C4-2B (cell line): Measurements from ENCODE around the gene ANKLE1.

Experiments
- ZFX ChIP-seq: fragments of 450-650 bp; IDR thresholded peaks from 2 replicates; pipeline ENCODE4 v1.6.1; 2017
- TF ChIP-seq, protein P1 (sequence below): fragments of 450-650 bp; conservative IDR thresholded peaks from 2 replicates; pipeline ENCODE4 v1.5.1; 2017; ENCODE audit warnings: mild to moderate bottlenecking

DNA sequence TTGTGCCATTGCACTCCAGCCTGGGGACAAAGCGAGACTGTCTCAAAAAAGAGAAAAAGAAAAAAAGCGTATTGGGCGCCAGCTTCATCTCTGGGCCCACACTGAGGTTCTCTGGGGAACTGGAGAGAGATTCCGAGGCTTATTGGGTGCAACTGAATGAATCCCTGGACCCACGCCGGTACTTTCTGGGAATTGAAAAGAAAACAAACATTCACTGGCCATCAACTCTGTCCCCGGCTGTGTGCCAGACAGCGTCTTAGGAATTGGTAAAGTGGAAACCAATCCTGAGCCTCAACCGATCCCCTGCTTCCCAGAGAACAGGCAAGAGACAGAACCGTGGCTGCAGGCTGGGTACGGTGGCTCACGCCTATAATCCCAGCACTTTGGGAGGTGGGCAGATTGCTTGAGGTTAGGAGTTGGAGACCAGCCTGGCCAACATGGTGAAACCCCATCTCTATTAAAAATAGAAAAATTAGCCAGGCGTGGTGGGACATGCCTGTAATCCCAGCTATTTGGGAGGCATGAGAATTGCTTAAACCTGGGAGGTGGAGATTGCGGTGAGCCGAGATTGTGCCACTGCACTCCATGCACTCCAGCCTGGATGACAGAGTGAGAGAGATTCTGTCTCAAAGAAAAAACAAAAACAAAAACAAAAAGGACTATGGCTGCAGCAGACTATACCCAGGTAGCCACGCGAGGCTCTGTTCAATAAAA is 44.3 kb downstream of the ANKLE1 start:
- TF ChIP-seq, protein P1, sequence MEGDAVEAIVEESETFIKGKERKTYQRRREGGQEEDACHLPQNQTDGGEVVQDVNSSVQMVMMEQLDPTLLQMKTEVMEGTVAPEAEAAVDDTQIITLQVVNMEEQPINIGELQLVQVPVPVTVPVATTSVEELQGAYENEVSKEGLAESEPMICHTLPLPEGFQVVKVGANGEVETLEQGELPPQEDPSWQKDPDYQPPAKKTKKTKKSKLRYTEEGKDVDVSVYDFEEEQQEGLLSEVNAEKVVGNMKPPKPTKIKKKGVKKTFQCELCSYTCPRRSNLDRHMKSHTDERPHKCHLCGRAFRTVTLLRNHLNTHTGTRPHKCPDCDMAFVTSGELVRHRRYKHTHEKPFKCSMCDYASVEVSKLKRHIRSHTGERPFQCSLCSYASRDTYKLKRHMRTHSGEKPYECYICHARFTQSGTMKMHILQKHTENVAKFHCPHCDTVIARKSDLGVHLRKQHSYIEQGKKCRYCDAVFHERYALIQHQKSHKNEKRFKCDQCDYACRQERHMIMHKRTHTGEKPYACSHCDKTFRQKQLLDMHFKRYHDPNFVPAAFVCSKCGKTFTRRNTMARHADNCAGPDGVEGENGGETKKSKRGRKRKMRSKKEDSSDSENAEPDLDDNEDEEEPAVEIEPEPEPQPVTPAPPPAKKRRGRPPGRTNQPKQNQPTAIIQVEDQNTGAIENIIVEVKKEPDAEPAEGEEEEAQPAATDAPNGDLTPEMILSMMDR, result no peak
- TF ChIP-seq ZFX, result no peak
